ENCODE data around the gene PTPN3. TPM values are rescaled to one million over a fixed set of nuclear protein-coding genes. Genes with fewer than 3 reads are reported as not detected.

The PTPN3 gene
- total and polyA plus RNA-seq, 2 donors (not counting 1 experiment from before 2014, with no cell fraction given) = not detected

- H3K27ac ChIP-seq (ENCODE audit: low read length in 2 of 2) = no peak overlapping the region
- no peak overlapping the region for H3K4me2 ChIP-seq (replicated peaks; ENCODE audit: low read depth, low read length, poor library complexity, severe bottlenecking)
- no peaks in the 10 kb centered on the region for H3K9me3 Mint-ChIP-seq (ENCODE audit: insufficient read depth)
- H3K4me1 ChIP-seq (ENCODE audit: control insufficient read depth in 2 of 2, insufficient read depth in 2 of 2, low read length in 2 of 2) = peaks cover 0 to 11% of the 10 kb centered on the region in 2 donors
- peaks cover 0 to 4% (median 0%) of the 10 kb centered on the region in 4 experiments for H3K27me3 ChIP-seq (replicated peaks in 1 of 4; ENCODE audit: control extremely low read depth in 1 of 4, control insufficient read depth in 3 of 4, insufficient read depth in 4 of 4, low read length in 3 of 4)
- H3K9ac ChIP-seq (ENCODE audit: low read length) = no peak overlapping the region
- H3K9me3 ChIP-seq (ENCODE audit: control extremely low read depth in 1 of 3, control insufficient read depth in 2 of 3, insufficient read depth in 1 of 3, low read length in 2 of 3) = peaks cover 0 to 5% (median 0%) of the 10 kb centered on the region in 3 donors
- peaks cover 10% of the 10 kb centered on the region for H3K4me1 Mint-ChIP-seq
- CTCF ChIA-PET = interaction anchor here (2.1 kb wide), 1 partner anchor 32 kb away, joined by 7 read pairs; no protein-coding TSS in a partner anchor
- POLR2A ChIA-PET = no interaction called here
- H3K79me2 ChIP-seq (ENCODE audit: control insufficient read depth, insufficient read depth, low read length) = no peaks in the 10 kb centered on the region
- H3K4me3 Mint-ChIP-seq = no peak overlapping the region
- DNase-seq = no peak
- intact Hi-C loops (cut with micrococcal nuclease) = no loop called here
- WGBS (ENCODE audit: insufficient coverage) = 96% methylated on average over 5 of the region's 7 CpGs
- no peaks in the 10 kb centered on the region for H4K20me1 ChIP-seq (ENCODE audit: control insufficient read depth, insufficient read depth, low read length, poor library complexity, severe bottlenecking)
- peaks cover 24% of the 10 kb centered on the region for H3K27me3 Mint-ChIP-seq
- H3K27ac Mint-ChIP-seq = no peak overlapping the region
- ATAC-seq (ENCODE audit: low read depth) = no peak
- no peak overlapping the region for H3K4me3 ChIP-seq (ENCODE audit: control extremely low read depth in 1 of 5, extremely low read depth in 1 of 5, insufficient read depth in 1 of 5, low read depth in 2 of 5, low read length in 4 of 5)
- H2AFZ ChIP-seq (ENCODE audit: insufficient read depth, low read depth, low read length, poor library complexity, severe bottlenecking) = no peak overlapping the region
- H3K36me3 ChIP-seq (replicated peaks in 1 of 2; ENCODE audit: control extremely low read depth in 1 of 2, control insufficient read depth in 1 of 2, extremely low read depth in 1 of 2, insufficient read depth in 2 of 2, low read length in 1 of 2) = no peaks in the 10 kb centered on the region
- no peak for TF ChIP-seq EZH2 (IDR thresholded peaks at IDR 0.05; ENCODE audit: borderline replicate concordance, insufficient read depth, low read depth, low read length, poor library complexity, severe bottlenecking)
- TF ChIP-seq CTCF (IDR thresholded peaks at IDR 0.05) = no peak
Observed at GRCh38 chr9:109379513-109379912, 118.6 kb downstream of the PTPN3 start.

GRCh38 chr9:109378316-109378715, 119.8 kb downstream of the PTPN3 start:
- POLR2A ChIA-PET = no interaction called here
- no peaks in the 10 kb centered on the region for H3K36me3 ChIP-seq (replicated peaks in 1 of 2; ENCODE audit: control extremely low read depth in 1 of 2, control insufficient read depth in 1 of 2, extremely low read depth in 1 of 2, insufficient read depth in 2 of 2, low read length in 1 of 2)
- CTCF ChIA-PET = no interaction called here
- H3K27me3 ChIP-seq (replicated peaks in 1 of 4; ENCODE audit: control extremely low read depth in 1 of 4, control insufficient read depth in 3 of 4, insufficient read depth in 4 of 4, low read length in 3 of 4) = peaks cover 0 to 4% (median 0%) of the 10 kb centered on the region in 4 experiments
- no peaks in the 10 kb centered on the region for H4K20me1 ChIP-seq (ENCODE audit: control insufficient read depth, insufficient read depth, low read length, poor library complexity, severe bottlenecking)
- WGBS (ENCODE audit: insufficient coverage) = 100% methylated on average over 3 of the region's 4 CpGs
- Mint-ChIP-seq H3K27ac (no peak overlapping the region), H3K27me3 (peaks cover 21% of the 10 kb centered on the region), H3K9me3 (ENCODE audit: insufficient read depth) (no peaks in the 10 kb centered on the region), H3K4me3 (no peak overlapping the region), H3K4me1 (peaks cover 10% of the 10 kb centered on the region)
- H3K4me1 ChIP-seq (ENCODE audit: control insufficient read depth in 2 of 2, insufficient read depth in 2 of 2, low read length in 2 of 2) = peaks cover 0 to 11% of the 10 kb centered on the region in 2 donors
- no peak for ATAC-seq (ENCODE audit: low read depth)
- no peak overlapping the region for H3K27ac ChIP-seq (ENCODE audit: low read length in 2 of 2)
- no peak for DNase-seq
- TF ChIP-seq EZH2 (IDR thresholded peaks at IDR 0.05; ENCODE audit: borderline replicate concordance, insufficient read depth, low read depth, low read length, poor library complexity, severe bottlenecking) (no peak), CTCF (IDR thresholded peaks at IDR 0.05) (no peak)
- intact Hi-C loops (cut with micrococcal nuclease) = no loop called here
- H3K79me2 ChIP-seq (ENCODE audit: control insufficient read depth, insufficient read depth, low read length) = no peaks in the 10 kb centered on the region
- H3K9me3 ChIP-seq (ENCODE audit: control extremely low read depth in 1 of 3, control insufficient read depth in 2 of 3, insufficient read depth in 1 of 3, low read length in 2 of 3) = peaks cover 0 to 5% (median 0%) of the 10 kb centered on the region in 3 donors
- H2AFZ ChIP-seq (ENCODE audit: insufficient read depth, low read depth, low read length, poor library complexity, severe bottlenecking) = no peak overlapping the region
- no peak overlapping the region for H3K4me2 ChIP-seq (replicated peaks; ENCODE audit: low read depth, low read length, poor library complexity, severe bottlenecking)
- H3K9ac ChIP-seq (ENCODE audit: low read length) = no peak overlapping the region
- H3K4me3 ChIP-seq (ENCODE audit: control extremely low read depth in 1 of 5, extremely low read depth in 1 of 5, insufficient read depth in 1 of 5, low read depth in 2 of 5, low read length in 4 of 5) = no peak overlapping the region

All from B cell (primary cell).